B cell (primary cell): Measurements from ENCODE around the gene PCSK1N. TPM values are rescaled to one million over a fixed set of nuclear protein-coding genes. Genes with fewer than 3 reads are reported as not detected.
"Not testable (repeated sequence)": the region's sequence is repeated elsewhere in the genome, so short reads cannot be mapped to it uniquely, and the experiment has no call there.

Source experiments
- ATAC-seq: fragments of 200-7000 bp; cut with Tn5 transposase; one replicate; pipeline ENCODE4 v1.10.0; 2021; ENCODE audit warnings: low read depth, mild to moderate bottlenecking, moderate number of reproducible peaks, moderate library complexity
- CTCF ChIA-PET: fragments of 350-600 bp; sonication (Branson Sonifier 250); formaldehyde crosslinking; loops from one replicate; lab custom pipeline; 2021; ENCODE audit warnings: antibody characterized with exemption, inconsistent platforms; lab: Charles Lee
- POLR2A ChIA-PET: fragments of 350-600 bp; sonication (Branson Sonifier 250); formaldehyde crosslinking; loops from one replicate; lab custom pipeline; 2021; ENCODE audit warnings: antibody characterized with exemption; lab: Charles Lee
- DNase-seq: peaks from one replicate; pipeline ENCODE4 v3.0.0; 2013
- H2AFZ ChIP-seq: 2 replicates; pipeline ENCODE4 v1.6.1; 2012; ENCODE audit warnings: mild to moderate bottlenecking, low read depth, low read length; ENCODE audit not compliant: insufficient read depth, poor library complexity, severe bottlenecking
- H3K27ac ChIP-seq, 2 donors: 1 replicate in 1 of 2; 2 replicates in 1 of 2; pipeline ENCODE4 v1.5.1; 2012 to 2013; ENCODE audit warnings: low read length in 2 of 2, mild to moderate bottlenecking in 2 of 2, moderate library complexity in 1 of 2
- H3K27me3 ChIP-seq, 4 experiments: fragments of 200-600 bp in 1 of 4; sonication (generic) in 1 of 4; replicated peaks in 1 of 4; 1 replicate in 2 of 4; 2 replicates in 2 of 4; pipeline versions ENCODE4 v1.6.1 to v1.7.0; 2013 to 2016; ENCODE audit warnings: low read length in 3 of 4, mild to moderate bottlenecking in 2 of 4, mixed read lengths in 1 of 4, moderate library complexity in 1 of 4; ENCODE audit not compliant: insufficient read depth in 4 of 4, control insufficient read depth in 3 of 4; ENCODE audit errors: control extremely low read depth in 1 of 4
- H3K36me3 ChIP-seq, 2 experiments: replicated peaks in 1 of 2; 1 replicate in 1 of 2; 2 replicates in 1 of 2; pipeline versions ENCODE4 v1.6.1 to v1.7.1; 2013; ENCODE audit warnings: low read length in 1 of 2; ENCODE audit not compliant: insufficient read depth in 2 of 2, control insufficient read depth in 1 of 2; ENCODE audit errors: control extremely low read depth in 1 of 2, extremely low read depth in 1 of 2
- H3K4me1 ChIP-seq, 2 donors: fragments of 200-600 bp in 1 of 2; sonication (generic) in 1 of 2; 1 replicate in 1 of 2; 2 replicates in 1 of 2; pipeline versions ENCODE4 v1.5.1 to v1.6.1; 2013 to 2017; ENCODE audit warnings: low read length in 2 of 2; ENCODE audit not compliant: control insufficient read depth in 2 of 2, insufficient read depth in 2 of 2
- H3K4me2 ChIP-seq: replicated peaks from 2 replicates; pipeline ENCODE3; 2012; ENCODE audit warnings: mild to moderate bottlenecking, low read depth, low read length; ENCODE audit not compliant: poor library complexity, severe bottlenecking
- H3K4me3 ChIP-seq, 5 experiments: fragments of 200-600 bp in 1 of 5; sonication (generic) in 1 of 5; 1 replicate in 3 of 5; 2 replicates in 2 of 5; pipeline versions ENCODE4 v1.5.1 to v1.7.0; 2011 to 2016; ENCODE audit warnings: low read length in 4 of 5, mild to moderate bottlenecking in 4 of 5, low read depth in 2 of 5, control low read depth in 1 of 5, moderate library complexity in 1 of 5; ENCODE audit not compliant: insufficient read depth in 1 of 5; ENCODE audit errors: control extremely low read depth in 1 of 5, extremely low read depth in 1 of 5
- H3K79me2 ChIP-seq: fragments of 200-600 bp; sonication (generic); one replicate; pipeline ENCODE4 v1.6.0; 2016; ENCODE audit warnings: low read length; ENCODE audit not compliant: control insufficient read depth, insufficient read depth
- H3K9ac ChIP-seq: fragments of 200-600 bp; sonication (generic); 2 replicates; pipeline ENCODE4 v1.6.1; 2017; ENCODE audit warnings: mild to moderate bottlenecking, low read length, moderate library complexity
- H3K9me3 ChIP-seq, 3 donors: one replicate each; pipeline versions ENCODE4 v1.6.1 to v1.7.1; 2013; ENCODE audit warnings: low read length in 2 of 3; ENCODE audit not compliant: control insufficient read depth in 2 of 3, insufficient read depth in 1 of 3; ENCODE audit errors: control extremely low read depth in 1 of 3
- H4K20me1 ChIP-seq: 2 replicates; pipeline ENCODE4 v1.6.0; 2012; ENCODE audit warnings: mild to moderate bottlenecking, low read length; ENCODE audit not compliant: insufficient read depth, control insufficient read depth, poor library complexity, severe bottlenecking
- H3K27ac Mint-ChIP-seq: one replicate; pipeline ENCODE4 v1.8.0; 2021; ENCODE audit warnings: mixed read lengths
- H3K27me3 Mint-ChIP-seq: one replicate; pipeline ENCODE4 v1.8.0; 2021; ENCODE audit warnings: mixed read lengths
- H3K4me1 Mint-ChIP-seq: one replicate; pipeline ENCODE4 v1.8.0; 2021; ENCODE audit warnings: mixed read lengths
- H3K4me3 Mint-ChIP-seq: one replicate; pipeline ENCODE4 v1.8.0; 2021; ENCODE audit warnings: mixed read lengths
- H3K9me3 Mint-ChIP-seq: one replicate; pipeline ENCODE4 v1.8.0; 2022; ENCODE audit warnings: mixed read lengths; ENCODE audit not compliant: insufficient read depth
- CTCF ChIP-seq: fragments of 200-600 bp; IDR thresholded peaks from one replicate; pipeline ENCODE4 v1.8.0; 2022; ENCODE audit warnings: antibody characterized with exemption, mild to moderate bottlenecking
- EZH2 ChIP-seq: IDR thresholded peaks from 2 replicates; pipeline ENCODE4 v1.6.1; 2012; ENCODE audit warnings: borderline replicate concordance, low read depth, mild to moderate bottlenecking, moderate library complexity, low read length; ENCODE audit not compliant: insufficient read depth, poor library complexity, severe bottlenecking
- WGBS: methylation state at CpG from one replicate; pipeline ENCODE4 v1.1.5; 2013; ENCODE audit warnings: missing lambda C conversion rate; ENCODE audit not compliant: insufficient coverage; 5-methylcytosine and 5-hydroxymethylcytosine counted together
- intact Hi-C: fragments of 100-400 bp; cut with micrococcal nuclease; formaldehyde crosslinking; loops from one replicate; pipeline ENCODE4 v1.10.0; 2022
- polyA plus RNA-seq: library from polyadenylated mRNA; depleted of rRNA; stranded (reverse); fragments of >200 nt; gene quantifications from 2 replicates; pipeline ENCODE4 v1.2.3, GENCODE V29; 2012
- total RNA-seq, 2 donors: library from RNA; stranded (reverse); fragments of 120-200 nt in 1 of 2; gene quantifications; 1 replicate in 1 of 2; 2 replicates in 1 of 2; pipeline versions ENCODE4 v1.2.3 to v1.2.4, GENCODE V29; 2013 to 2022

The PCSK1N gene
- total and polyA plus RNA-seq, 2 donors (not counting 1 experiment from before 2014, with no cell fraction given) = 0.09 TPM; not detected in 1

- H3K4me2 ChIP-seq, POLR2A ChIA-PET: not testable (repeated sequence)
Observed at GRCh38 chrX:48872017-48872416, 36.6 kb upstream of the PCSK1N start.

GRCh38 chrX:48864210-48864609 is 28.8 kb upstream of the PCSK1N start:
- Histone ChIP-seq H3K27ac (no peak overlapping the region), H3K9ac (no peak overlapping the region), H3K9me3 (no peaks in the 10 kb centered on the region), H3K4me1 (no peaks in the 10 kb centered on the region), H3K4me2 (no peak overlapping the region), H3K36me3 (no peaks in the 10 kb centered on the region), H3K79me2 (no peaks in the 10 kb centered on the region), H2AFZ (no peak overlapping the region), H3K27me3 (no peaks in the 10 kb centered on the region), H3K4me3 (no peak overlapping the region), H4K20me1 (no peaks in the 10 kb centered on the region)
- Mint-ChIP-seq H3K4me3 (no peak overlapping the region), H3K27me3 (peaks cover 6% of the 10 kb centered on the region), H3K9me3 (no peaks in the 10 kb centered on the region), H3K27ac (no peak overlapping the region), H3K4me1 (no peaks in the 10 kb centered on the region)
- no peak for TF ChIP-seq CTCF
- TF ChIP-seq EZH2 = no peak
- WGBS = no CpG with 5 or more reads among the region's 4 CpGs
- DNase-seq (no peak), ATAC-seq (no peak)
- intact Hi-C loops = no loop called here
- CTCF ChIA-PET = no interaction called here
- POLR2A ChIA-PET = no interaction called here

More at GRCh38 chrX:48872017-48872416, 36.6 kb upstream of the PCSK1N start:
- CTCF ChIA-PET, H3K27me3 Mint-ChIP-seq, H3K4me1 ChIP-seq, DNase-seq, H3K27ac ChIP-seq, intact Hi-C loops, H3K4me3 Mint-ChIP-seq, H4K20me1 ChIP-seq, H3K9me3 Mint-ChIP-seq, H3K27ac Mint-ChIP-seq, H3K36me3 ChIP-seq, H3K4me3 ChIP-seq, H2AFZ ChIP-seq, H3K79me2 ChIP-seq, H3K9ac ChIP-seq, H3K4me1 Mint-ChIP-seq, ATAC-seq, H3K9me3 ChIP-seq, H3K27me3 ChIP-seq: not testable (repeated sequence)
- WGBS = no CpG with 5 or more reads among the region's 2 CpGs
